C1 segment of cervical spinal cord (tissue), 14 donors: Measurements from ENCODE around the gene CEMP1.
"Not testable (repeated sequence)": the region's sequence is repeated elsewhere in the genome, so short reads cannot be mapped to it uniquely, and the experiment has no call there.

ENCODE experiments used
- DNase-seq, 14 donors: peaks; one replicate each; lab custom pipeline; 2025; lab: John Stamatoyannopoulos, UW

CEMP1 gene, protein sequence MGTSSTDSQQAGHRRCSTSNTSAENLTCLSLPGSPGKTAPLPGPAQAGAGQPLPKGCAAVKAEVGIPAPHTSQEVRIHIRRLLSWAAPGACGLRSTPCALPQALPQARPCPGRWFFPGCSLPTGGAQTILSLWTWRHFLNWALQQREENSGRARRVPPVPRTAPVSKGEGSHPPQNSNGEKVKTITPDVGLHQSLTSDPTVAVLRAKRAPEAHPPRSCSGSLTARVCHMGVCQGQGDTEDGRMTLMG

DNA sequence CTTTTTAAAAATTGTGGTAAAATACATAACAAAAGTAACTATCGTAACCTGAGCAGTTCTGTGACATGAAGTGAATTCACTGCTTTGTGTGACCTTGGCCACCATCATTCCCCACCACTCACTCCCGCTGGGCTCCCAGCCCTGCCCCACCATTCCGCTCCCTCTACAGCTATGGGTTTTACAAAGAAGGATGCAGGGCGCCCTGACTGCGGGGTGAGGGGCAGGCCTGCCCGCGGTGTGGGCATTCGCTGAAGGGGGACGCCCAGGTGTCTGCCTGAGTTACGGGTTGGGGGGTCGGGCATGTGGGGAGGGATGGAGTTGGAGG, at the start of gene CEMP1:
Gene CEMP1 (minus strand): TSS at position 38 of the 325 bp plus-strand sequence. CDS start 335 bp downstream, outside the sequence.
- no peak for DNase-seq

DNA sequence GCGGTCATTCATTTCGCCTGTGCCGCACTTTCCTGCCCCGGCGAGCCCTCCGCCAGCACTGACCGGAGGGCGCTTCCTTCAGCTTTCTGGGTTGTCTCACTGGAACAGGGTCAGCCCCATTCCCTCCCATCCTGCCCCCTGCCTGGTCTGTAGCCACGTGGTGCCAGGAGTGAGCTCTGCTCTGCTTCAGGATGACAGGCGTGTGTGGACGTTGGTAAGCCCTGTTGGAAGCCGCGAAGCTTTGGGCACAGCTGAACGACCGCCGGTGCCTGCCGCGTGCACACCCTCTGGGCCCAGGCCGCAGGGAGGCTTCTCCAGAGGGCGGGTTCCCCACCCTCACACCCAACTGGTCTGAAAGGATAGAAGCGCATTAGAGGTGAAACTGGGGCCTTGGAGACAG, 49.6 kb upstream of the CEMP1 start:
- not testable (repeated sequence) for DNase-seq

DNA sequence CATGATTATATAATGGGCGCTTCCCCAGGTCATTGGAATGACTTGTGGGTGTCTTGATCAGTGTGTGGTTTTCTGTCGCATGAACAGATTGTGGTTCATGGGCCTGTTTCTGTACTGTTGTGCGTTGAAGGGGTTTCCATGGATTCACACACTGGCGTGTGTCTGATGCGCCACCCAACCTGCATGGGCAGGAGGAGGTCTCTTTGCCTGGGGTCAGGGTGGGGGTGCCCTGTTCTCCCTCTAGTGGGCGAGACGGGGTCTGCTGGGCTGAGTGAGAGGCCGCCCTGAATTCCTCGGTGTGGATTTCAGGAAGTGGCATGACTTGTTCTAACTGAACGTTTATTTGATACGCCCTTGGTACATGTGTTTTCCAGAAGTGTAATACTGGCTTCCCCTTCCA, 48.9 kb upstream of the CEMP1 start:
- not testable (repeated sequence) for DNase-seq

DNA sequence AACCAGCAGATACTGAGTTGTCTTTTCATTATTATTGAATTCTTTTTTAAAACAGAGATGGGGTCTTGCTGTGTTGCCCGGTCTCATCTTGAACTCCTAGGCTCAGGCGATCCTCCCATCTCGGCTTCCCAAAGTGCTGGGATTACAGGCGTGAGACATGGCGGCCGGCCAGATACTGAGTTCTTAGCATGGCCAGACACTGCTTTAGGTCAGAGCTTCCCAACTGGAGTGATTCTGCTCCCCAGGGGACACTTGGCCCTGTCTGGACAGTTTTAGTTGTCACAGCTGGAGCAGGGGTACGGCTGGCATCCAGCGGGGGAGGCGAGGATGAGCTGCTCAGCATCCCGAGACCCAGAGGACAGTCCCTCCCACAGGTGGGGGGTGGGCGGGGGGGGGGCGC, 47.7 kb upstream of the CEMP1 start:
- DNase-seq: not testable (repeated sequence)

DNA sequence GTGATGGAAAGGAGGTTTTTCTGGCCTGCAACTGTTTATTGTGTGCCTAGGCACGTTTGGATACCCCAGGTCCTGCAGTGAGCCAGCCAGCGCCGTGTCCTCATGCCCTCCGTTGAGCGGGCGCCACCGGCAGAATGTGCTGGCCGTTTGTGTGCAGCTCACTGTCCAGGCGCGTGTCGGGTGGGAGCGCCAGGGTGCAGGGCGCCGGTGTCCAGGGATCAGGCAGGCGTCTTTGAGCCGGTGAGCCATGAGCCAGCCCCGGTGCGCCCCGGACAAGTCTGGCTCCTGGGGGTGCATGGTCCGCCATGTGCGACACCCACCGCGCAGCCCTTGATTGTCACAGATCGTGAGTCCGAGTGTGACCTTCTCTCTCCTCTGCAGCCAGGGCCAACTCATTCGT, 45.8 kb upstream of the CEMP1 start:
- not testable (repeated sequence) for DNase-seq

DNA sequence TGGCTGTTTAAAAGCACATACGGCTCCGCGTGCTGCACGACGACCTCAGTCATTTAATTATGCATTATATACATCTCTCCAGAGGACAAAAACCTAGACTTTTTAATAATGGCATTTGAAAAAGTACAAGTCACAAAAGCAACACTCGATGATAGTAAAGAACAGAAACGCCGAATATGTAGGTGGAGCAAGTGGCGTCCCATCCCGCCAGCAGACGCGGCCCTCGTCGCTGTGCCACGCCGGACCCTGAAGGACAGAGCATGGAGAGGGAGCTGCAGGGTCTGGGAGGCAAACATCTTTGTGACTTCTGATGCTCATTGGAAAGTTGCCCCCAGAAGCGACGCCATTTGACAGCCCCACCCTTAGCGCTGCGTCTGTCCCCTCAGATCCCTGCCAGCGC, 44.6 kb upstream of the CEMP1 start:
- not testable (repeated sequence) for DNase-seq

DNA sequence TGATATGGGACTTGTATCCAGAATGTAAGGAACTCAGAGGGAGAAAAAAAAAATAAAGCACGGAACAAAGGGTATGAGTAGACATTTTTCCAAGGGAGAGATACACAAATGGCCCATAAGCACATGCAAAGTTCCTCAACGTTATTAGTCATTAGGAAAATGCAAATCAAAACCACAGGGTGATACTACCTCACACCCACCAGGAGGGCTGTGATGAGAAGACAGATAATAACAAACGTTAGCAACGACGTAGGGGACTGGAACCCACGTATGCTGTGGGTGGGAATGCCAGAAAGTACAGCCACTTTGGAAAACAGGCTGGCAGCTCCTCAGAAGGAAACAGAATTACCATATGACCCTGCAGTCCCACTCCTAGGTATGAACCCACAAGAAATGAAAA, 41.5 kb upstream of the CEMP1 start:
- DNase-seq: not testable (repeated sequence)

DNA sequence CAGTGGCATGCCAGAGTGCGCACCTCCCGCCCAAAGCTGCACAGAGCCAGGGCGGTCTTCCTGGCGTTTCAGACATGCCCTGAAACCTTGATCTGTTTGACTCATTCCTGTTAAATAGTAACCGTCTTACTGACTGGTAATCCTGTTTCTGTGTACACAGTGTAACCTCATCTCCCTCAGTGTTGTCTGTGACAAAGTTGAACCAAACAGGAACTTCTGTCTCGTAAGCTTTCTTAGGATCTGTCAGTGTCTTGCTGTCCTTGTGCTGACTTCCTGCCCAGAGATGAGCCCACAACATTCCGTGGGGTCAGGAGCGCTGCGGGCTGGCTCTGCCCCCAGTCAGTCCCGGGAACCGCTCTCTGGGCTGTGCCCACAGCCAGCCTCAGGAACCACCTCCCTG, 37.4 kb upstream of the CEMP1 start:
- DNase-seq: not testable (repeated sequence)

DNA sequence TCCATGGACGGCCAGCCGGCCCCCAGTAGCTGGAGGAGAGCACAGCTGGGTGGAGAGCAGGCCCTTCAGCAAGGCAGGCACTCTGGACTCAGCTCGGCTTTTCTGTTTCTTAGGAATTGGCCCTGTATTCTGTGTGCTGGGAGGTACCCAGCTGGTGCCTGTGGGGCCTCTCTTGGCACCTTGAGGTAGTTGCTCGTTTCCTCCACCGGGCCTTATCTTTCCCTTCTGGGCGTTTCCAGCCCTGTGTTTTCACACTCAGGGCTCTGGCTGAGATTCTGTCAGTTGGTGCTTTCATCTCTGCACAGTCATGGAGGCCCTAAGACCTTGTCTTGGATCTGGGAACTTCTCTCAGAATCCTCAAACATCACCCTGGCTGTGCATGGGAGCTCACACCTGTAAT, 36.3 kb upstream of the CEMP1 start:
- not testable (repeated sequence) for DNase-seq

DNA sequence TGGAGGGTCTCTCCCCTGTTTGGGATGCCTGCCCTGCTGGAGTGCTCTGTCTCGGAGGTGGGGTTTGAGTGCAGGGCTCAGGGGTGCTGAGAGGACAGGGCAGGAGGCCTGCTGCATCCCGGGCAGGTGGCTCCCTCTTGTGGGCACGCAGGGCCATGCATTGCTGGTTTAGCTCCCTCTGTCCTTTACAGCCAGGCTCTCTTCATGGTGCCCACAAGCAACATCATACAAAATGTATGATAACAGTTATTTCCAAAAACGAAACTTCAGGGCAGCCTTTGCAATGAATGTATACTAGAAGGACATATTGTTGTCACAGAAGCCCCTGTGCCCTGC, 29.6 kb upstream of the CEMP1 start:
- not testable (repeated sequence) for DNase-seq

DNA sequence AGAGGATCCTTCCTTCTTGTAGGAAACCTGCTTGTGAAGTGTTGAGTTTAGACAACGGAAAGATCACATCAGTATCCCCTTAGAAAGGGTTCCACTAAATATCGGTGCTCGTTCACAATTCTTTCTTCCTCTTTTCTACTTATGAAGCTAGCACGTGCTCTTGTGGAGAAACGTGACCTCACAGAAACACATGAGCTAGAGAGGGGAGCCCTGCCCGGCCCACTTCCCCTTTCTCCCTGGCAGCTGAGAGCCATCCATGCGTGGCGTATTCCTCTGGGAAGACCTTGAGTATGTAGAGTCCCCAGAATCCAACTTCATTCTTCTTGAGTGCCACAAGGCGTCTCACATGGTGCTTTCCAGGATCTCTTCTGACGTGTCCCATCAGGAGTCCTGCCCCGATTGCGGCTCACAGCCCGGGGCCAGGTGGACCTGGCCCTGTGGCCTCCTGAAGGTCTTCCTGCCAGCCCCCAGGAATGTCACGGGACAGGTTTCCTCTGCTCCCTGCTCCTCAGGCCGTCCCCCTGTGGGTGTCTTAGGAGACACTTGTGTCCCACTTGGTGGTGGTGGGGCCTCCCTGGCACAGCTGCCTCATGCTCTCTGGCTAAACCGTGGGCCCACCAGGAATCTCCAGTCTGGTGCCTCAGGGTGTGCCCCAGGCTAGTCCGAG, 29.1 kb upstream of the CEMP1 start:
- not testable (repeated sequence) for DNase-seq

DNA sequence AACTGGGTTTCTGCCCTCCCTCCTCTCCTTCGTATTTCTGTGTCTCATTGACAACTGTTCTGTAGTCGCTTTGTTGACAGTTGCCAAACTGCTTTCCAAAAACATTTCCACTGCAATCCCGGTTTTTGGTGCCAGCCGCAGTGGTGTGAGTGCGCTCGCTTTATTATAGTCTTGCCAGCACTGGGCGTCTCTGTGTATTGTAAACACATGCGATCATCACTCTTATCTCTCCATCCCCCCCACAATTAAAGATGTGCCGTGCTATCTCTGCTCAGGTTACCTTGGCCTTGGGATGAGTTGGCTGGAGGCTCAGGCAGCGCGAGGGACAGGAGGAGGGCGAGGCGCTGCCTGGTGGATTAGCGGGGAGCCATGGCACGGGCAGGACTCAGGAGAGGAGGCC, 25.9 kb upstream of the CEMP1 start:
- not testable (repeated sequence) for DNase-seq

DNA sequence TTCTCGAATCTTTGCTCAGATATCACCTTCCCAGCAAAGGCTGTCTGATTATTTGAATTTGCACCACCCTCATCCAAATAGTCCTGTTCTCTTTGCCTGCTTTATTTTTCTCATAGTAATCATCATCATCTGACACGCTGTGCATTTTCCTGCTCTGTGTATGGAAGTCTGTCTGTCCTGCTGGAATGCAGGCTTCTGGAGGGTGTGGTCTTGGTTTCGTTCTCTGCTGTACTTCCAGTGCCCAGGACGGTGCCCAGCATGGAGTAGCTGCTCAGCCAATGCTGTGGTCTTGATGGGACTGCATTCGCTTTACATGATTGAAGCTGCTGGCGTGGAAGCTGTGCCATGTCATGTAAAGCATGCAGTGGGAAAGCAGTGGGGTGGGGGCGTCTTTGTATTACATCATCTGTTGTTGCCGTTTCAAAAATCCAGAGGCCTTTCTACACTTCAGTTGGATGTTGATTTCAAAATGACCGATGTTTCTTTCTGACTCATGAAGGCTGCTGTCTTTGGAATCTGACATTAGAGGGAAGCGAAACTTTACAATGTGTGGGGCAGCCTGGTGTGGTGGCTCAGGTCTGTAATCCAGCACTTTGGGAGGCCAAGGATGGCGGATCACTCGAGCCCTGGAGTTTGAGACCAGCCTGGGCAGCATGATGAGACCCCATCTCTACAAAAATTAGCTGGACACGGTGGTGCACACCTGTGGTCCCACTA, 23.7 kb upstream of the CEMP1 start:
- not testable (repeated sequence) for DNase-seq

DNA sequence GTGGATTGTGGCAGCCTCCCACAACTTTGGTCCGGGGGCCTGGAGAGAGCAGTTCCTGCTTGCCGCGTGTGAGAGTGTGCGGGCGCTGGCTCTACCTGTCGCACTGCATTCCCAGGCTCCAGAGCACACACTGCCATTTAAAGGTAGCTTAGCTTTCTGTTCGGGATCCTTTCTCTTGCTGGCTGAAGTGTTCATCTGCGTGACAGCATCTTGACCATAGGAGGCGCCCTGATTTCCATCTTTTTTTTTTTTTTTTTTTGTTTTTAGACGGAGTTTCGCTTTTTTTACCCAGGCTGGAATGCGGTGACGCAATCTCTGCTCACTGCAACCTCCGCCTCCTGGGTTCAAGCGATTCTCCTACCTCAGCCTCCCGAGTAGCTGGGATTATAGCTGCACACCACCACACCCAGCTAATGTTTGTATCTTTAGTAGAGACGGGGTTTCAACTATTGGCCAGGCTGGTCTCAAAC, 20.2 kb upstream of the CEMP1 start:
- not testable (repeated sequence) for DNase-seq

DNA sequence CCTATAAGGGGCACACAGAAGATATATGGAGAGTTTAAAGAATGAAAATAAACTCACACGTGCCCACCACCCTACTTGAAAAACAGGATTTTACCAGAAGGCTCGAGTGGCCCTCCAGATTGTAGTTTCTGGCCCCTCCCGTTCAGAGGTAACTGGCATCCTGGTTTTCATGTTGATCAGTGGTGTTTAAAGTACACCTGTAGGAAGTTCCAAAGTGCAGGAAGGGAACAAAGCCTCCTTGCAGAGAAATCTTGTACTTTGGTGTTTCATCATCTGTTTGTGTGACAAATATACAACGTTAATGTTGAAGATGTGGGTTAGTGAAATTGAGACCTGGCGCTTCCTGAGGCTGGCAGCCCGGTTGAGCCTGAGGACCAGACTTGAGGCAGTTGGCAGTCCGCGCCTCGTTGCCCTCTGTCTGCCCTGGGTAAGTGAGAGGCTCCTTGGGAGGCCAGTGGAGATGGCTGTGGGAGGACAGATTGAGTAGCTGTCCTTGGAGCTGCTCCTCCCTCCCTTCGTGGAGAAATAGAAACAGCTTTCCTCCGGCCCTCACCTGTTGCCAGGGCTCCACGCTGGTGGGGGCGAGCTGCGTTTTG, 19.2 kb upstream of the CEMP1 start:
- DNase-seq: not testable (repeated sequence)

DNA sequence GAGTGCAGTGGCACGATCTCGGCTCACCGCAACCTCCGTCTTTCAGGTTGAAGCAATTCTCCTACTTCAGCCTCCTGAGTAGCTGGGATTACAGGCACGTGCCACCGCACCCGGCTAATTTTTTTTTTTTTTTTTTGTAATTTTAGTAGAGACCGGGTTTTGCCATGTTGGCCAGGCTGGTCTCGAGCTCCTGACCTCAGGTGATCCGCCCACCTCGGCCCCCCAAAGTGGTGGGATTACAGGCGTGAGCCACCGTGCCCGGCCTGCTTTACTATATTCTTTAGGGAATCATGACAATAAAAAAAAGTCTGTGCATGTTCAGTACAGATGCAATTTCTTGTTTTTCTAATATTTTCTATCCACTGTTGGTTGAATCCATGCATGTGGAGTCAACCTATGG, 12.6 kb upstream of the CEMP1 start:
- not testable (repeated sequence) for DNase-seq

DNA sequence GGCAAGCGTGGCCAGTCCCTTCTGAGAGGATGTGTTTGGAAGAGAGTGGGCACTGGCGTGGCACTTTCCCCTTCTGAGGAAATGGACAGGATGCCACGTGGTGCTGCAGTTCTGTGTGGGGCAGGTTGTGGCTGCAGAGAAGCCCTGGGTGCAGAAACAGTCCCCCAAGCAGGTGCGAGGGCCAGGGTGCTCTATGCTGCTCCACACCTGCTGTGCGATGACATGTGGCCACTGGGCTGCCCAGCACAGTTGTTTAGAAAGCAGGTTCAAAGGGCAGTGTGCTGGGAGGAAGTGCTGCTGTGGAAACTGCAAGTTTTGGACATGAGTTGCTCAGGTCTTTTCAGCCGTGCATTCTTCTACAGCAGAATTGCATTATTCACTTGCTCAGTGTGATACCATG, 10.2 kb upstream of the CEMP1 start:
- DNase-seq: not testable (repeated sequence)

DNA sequence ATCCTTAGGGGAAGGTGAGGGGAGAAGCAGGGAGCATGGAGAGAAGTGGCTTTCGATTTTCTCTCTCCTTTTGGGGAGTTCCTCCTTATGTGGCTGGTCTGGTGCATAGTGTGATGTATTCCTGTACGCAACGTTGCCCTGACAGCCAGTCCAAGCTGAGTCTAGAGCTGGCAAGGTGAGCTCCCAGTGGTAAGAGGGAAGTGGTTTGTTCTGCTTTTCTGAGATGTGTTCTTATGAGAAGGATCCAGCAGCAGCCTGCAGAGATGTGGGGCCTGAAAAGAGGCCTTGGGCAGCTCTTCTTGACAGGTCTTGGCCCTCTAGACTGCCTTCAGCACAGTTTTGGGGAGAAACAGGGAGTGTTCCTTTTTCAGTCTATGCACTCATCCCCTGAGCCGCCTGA, 9.7 kb upstream of the CEMP1 start:
- DNase-seq: not testable (repeated sequence)

DNA sequence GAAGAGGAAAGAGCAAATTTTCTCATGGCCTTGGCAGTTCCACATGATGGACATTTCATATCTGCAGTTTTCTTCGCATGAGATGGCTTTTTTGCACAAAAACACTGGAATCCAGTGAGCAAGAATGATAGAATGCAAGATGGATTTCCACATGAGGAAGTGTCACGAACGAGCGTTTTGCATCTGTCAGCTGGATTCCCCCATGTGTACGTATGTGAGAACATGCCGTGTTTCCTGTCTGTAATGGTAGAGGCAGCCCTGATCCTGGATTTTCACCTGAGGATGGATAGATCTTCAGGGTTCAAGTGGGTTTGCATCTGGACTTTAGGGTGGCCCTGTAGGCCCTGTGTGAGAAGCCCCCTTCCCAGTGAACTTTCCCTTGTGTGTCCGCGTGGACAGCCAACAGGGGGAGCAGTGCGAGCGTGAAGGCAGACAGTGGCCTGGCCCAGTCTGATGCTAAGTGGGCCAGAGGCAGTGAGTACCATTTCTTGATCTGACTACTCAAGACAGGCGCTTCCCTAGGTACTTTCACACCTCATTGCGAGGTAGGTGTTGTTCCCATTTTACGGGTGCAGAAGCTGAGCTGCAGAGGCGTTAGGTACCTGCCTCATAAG, 8.7 kb upstream of the CEMP1 start:
- DNase-seq: peak in 3 of 14 donors; percentile 4 to 26 (median 26)

DNA sequence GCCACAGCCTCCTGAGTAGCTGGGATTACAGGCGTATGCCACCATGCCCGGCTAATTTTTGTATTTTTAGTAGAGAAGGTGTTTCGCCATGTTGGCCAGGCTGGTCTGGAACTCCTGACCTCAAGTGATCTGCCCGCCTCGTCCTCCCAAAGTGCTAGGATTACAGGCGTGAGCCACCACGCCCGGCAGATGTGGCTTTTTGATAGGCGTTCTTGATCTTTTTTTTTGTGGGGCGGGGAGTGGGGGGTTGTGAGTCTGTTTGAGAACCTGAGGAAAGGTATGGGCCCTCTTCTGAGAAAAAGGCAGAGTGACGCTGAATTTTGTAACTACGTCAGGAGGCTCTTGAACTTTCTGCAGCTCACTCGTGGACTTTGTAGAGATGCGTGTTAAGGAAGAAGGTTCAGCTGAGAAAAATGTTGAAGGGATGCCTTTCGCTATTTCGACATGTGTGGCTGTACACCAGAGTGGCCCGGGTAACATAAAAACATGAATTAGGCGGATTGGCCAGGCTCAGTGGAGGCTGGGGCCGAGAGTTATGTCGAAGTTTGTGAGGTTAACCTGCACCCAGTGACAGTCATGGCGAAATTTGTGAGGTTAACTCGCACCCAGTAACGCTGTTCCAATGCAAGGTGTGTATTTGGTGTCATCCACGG, 8.1 kb upstream of the CEMP1 start:
- DNase-seq: not testable (repeated sequence)
